HAP-1 (cell line): Measurements from ENCODE around the gene ADCY5.

ENCODE experiments used
- DNase-seq, 2 experiments: peaks; one replicate each; pipeline ENCODE4 v3.0.0-alpha.2; 2016 to 2020; ENCODE audit warnings: low spot score in 2 of 2
- H3K27me3 ChIP-seq: fragments of 250-450 bp; sonication (Bioruptor Pico); 2 replicates; pipeline ENCODE4 v1.5.1; 2020; ENCODE audit warnings: low read depth, mild to moderate bottlenecking, moderate library complexity
- H3K36me3 ChIP-seq: fragments of 250-450 bp; sonication (Bioruptor Pico); replicated peaks from 2 replicates; pipeline ENCODE4 v1.5.1; 2020; ENCODE audit warnings: mild to moderate bottlenecking
- H3K4me1 ChIP-seq: fragments of 250-450 bp; sonication (Bioruptor Pico); 2 replicates; pipeline ENCODE4 v1.5.1; 2020; ENCODE audit warnings: mild to moderate bottlenecking
- H3K4me3 ChIP-seq: fragments of 250-450 bp; sonication (Bioruptor Pico); 2 replicates; pipeline ENCODE4 v1.5.1; 2020; ENCODE audit warnings: mild to moderate bottlenecking, moderate library complexity
- H3K9me3 ChIP-seq: fragments of 250-450 bp; sonication (Bioruptor Pico); 2 replicates; pipeline ENCODE4 v1.5.1; 2020; ENCODE audit warnings: mild to moderate bottlenecking, moderate library complexity
- in situ Hi-C: fragments of 300-500 bp; cut with MboI; formaldehyde crosslinking; loops from 3 replicates; pipeline ENCODE4 v1.14.3; 2020; ENCODE audit warnings: low sequenced_read_pairs, inconsistent platforms, mixed read lengths

ADCY5 gene

GRCh38 chr3:123333401-123333800, 115.5 kb downstream of the ADCY5 start:
- no peak for DNase-seq
- no peaks in the 10 kb centered on the region for H3K36me3 ChIP-seq
- no peak overlapping the region for H3K4me3 ChIP-seq
- peaks cover 2% of the 10 kb centered on the region; the same call in 1 of the 2 replicates for H3K27me3 ChIP-seq
- H3K4me1 ChIP-seq = no peaks in the 10 kb centered on the region
- in situ Hi-C loops = loop anchor here (5.0 kb wide), 1 partner anchor 224 kb away; no protein-coding TSS in a partner anchor
- no peaks in the 10 kb centered on the region for H3K9me3 ChIP-seq

- Histone ChIP-seq H3K4me1 (no peaks in the 10 kb centered on the region), H3K9me3 (no peaks in the 10 kb centered on the region), H3K36me3 (no peaks in the 10 kb centered on the region), H3K4me3 (no peak overlapping the region), H3K27me3 (peaks cover 3% of the 10 kb centered on the region; the same call in 1 of the 2 replicates)
- DNase-seq = no peak
- in situ Hi-C loops = loop anchor here (5.0 kb wide), 1 partner anchor 225 kb away; no protein-coding TSS in a partner anchor
These were observed 116.7 kb downstream of the ADCY5 start for GRCh38 chr3:123332124-123332641.

- Histone ChIP-seq H3K4me3 (no peak overlapping the region), H3K4me1 (no peaks in the 10 kb centered on the region), H3K9me3 (no peaks in the 10 kb centered on the region), H3K36me3 (no peaks in the 10 kb centered on the region), H3K27me3 (peaks cover 3% of the 10 kb centered on the region; the same call in 1 of the 2 replicates)
- in situ Hi-C loops = loop anchor here (5.0 kb wide), 1 partner anchor 226 kb away; no protein-coding TSS in a partner anchor
- DNase-seq = no peak
These were observed 117.2 kb downstream of the ADCY5 start for GRCh38 chr3:123331651-123332050.

GRCh38 chr3:123331006-123331405, 117.9 kb downstream of the ADCY5 start:
- no peak overlapping the region for H3K4me3 ChIP-seq
- in situ Hi-C loops = loop anchor here (5.0 kb wide), 1 partner anchor 226 kb away; no protein-coding TSS in a partner anchor
- no peaks in the 10 kb centered on the region for H3K4me1 ChIP-seq
- H3K27me3 ChIP-seq = peaks cover 3% of the 10 kb centered on the region; the same call in 1 of the 2 replicates
- H3K9me3 ChIP-seq = no peaks in the 10 kb centered on the region
- H3K36me3 ChIP-seq = no peaks in the 10 kb centered on the region
- no peak for DNase-seq

GRCh38 chr3:123330441-123330991, 118.4 kb downstream of the ADCY5 start:
- H3K36me3 ChIP-seq = no peaks in the 10 kb centered on the region
- H3K9me3 ChIP-seq = no peaks in the 10 kb centered on the region
- H3K4me1 ChIP-seq = no peaks in the 10 kb centered on the region
- peaks cover 3% of the 10 kb centered on the region; the same call in 1 of the 2 replicates for H3K27me3 ChIP-seq
- no peak for DNase-seq
- H3K4me3 ChIP-seq = no peak overlapping the region
- in situ Hi-C loops = loop anchor here (5.0 kb wide), 1 partner anchor 227 kb away; no protein-coding TSS in a partner anchor

- no peaks in the 10 kb centered on the region for H3K9me3 ChIP-seq
- H3K4me3 ChIP-seq = no peak overlapping the region
- H3K36me3 ChIP-seq = no peaks in the 10 kb centered on the region
- DNase-seq = no peak
- no peaks in the 10 kb centered on the region for H3K4me1 ChIP-seq
- in situ Hi-C loops = loop anchor here (5.0 kb wide), 2 partner anchors 158 to 228 kb away; no protein-coding TSS in a partner anchor
- H3K27me3 ChIP-seq = peaks cover 3% of the 10 kb centered on the region; the same call in 1 of the 2 replicates
These were observed 119.1 kb downstream of the ADCY5 start for GRCh38 chr3:123329636-123330340.

- in situ Hi-C loops = loop anchor here (5.0 kb wide), 1 partner anchor 158 kb away; no protein-coding TSS in a partner anchor
- Histone ChIP-seq H3K27me3 (peaks cover 3% of the 10 kb centered on the region; the same call in 1 of the 2 replicates), H3K4me3 (no peak overlapping the region), H3K36me3 (no peaks in the 10 kb centered on the region), H3K9me3 (no peaks in the 10 kb centered on the region), H3K4me1 (no peaks in the 10 kb centered on the region)
- peak; percentile 23 to 88 for DNase-seq
These were observed 119.8 kb downstream of the ADCY5 start for GRCh38 chr3:123328851-123329635.

GRCh38 chr3:123327956-123328850, 120.7 kb downstream of the ADCY5 start:
- peaks cover 3% of the 10 kb centered on the region; the same call in 1 of the 2 replicates for H3K27me3 ChIP-seq
- no peaks in the 10 kb centered on the region for H3K4me1 ChIP-seq
- no peaks in the 10 kb centered on the region for H3K36me3 ChIP-seq
- DNase-seq = no peak
- no peak overlapping the region for H3K4me3 ChIP-seq
- in situ Hi-C loops = loop anchor here (5.0 kb wide), 1 partner anchor 159 kb away; no protein-coding TSS in a partner anchor
- no peaks in the 10 kb centered on the region for H3K9me3 ChIP-seq

- no peak for DNase-seq
- in situ Hi-C loops = loop anchor here (5.0 kb wide), 1 partner anchor 160 kb away; no protein-coding TSS in a partner anchor
- Histone ChIP-seq H3K9me3 (no peaks in the 10 kb centered on the region), H3K4me3 (no peak overlapping the region), H3K36me3 (no peaks in the 10 kb centered on the region), H3K27me3 (peaks cover 3% of the 10 kb centered on the region; the same call in 1 of the 2 replicates), H3K4me1 (no peaks in the 10 kb centered on the region)
These were observed 121.4 kb downstream of the ADCY5 start for GRCh38 chr3:123327480-123327879.

GRCh38 chr3:123326531-123326930, 122.4 kb downstream of the ADCY5 start:
- DNase-seq = no peak
- Histone ChIP-seq H3K4me1 (no peaks in the 10 kb centered on the region), H3K36me3 (no peaks in the 10 kb centered on the region), H3K9me3 (no peaks in the 10 kb centered on the region), H3K27me3 (peaks cover 3% of the 10 kb centered on the region; the same call in 1 of the 2 replicates), H3K4me3 (no peak overlapping the region)
- in situ Hi-C loops = loop anchor here (5.0 kb wide), 1 partner anchor 161 kb away; no protein-coding TSS in a partner anchor

GRCh38 chr3:123325766-123326256, 123.1 kb downstream of the ADCY5 start:
- Histone ChIP-seq H3K27me3 (peaks cover 3% of the 10 kb centered on the region; the same call in 1 of the 2 replicates), H3K4me3 (no peak overlapping the region), H3K4me1 (no peaks in the 10 kb centered on the region), H3K36me3 (no peaks in the 10 kb centered on the region), H3K9me3 (no peaks in the 10 kb centered on the region)
- DNase-seq = no peak
- in situ Hi-C loops = loop anchor here (5.0 kb wide), 1 partner anchor 161 kb away; no protein-coding TSS in a partner anchor
